T-helper 2 cell (primary cell): ENCODE data around the gene SARDH.

Experiments
- DNase-seq, 5 experiments: peaks; one replicate each; pipeline versions ENCODE4 v3.0.0 to v3.0.0-alpha.2; 2012 to 2022

Gene SARDH

GRCh38 chr9:133642708-133643361 lies 95.3 kb downstream of the SARDH start:
- no peak for DNase-seq

- DNase-seq, result no peak
These were observed 96.1 kb downstream of the SARDH start for GRCh38 chr9:133641861-133642595.

GRCh38 chr9:133641396-133641655 lies 96.8 kb downstream of the SARDH start:
- DNase-seq, result no peak

GRCh38 chr9:133640580-133641395 lies 97.4 kb downstream of the SARDH start:
- DNase-seq, result no peak

- no peak for DNase-seq
These were observed 98.0 kb downstream of the SARDH start for GRCh38 chr9:133640160-133640559.

GRCh38 chr9:133639613-133640012 lies 98.5 kb downstream of the SARDH start:
- no peak for DNase-seq

GRCh38 chr9:133638711-133639110 lies 99.4 kb downstream of the SARDH start:
- no peak for DNase-seq

- DNase-seq, result no peak
These were observed 100.1 kb downstream of the SARDH start for GRCh38 chr9:133638076-133638475.

- DNase-seq, result no peak
These were observed 100.6 kb downstream of the SARDH start for GRCh38 chr9:133637451-133638055.

- DNase-seq, result no peak
These were observed 101.2 kb downstream of the SARDH start for GRCh38 chr9:133636902-133637301.

- no peak for DNase-seq
These were observed 102.3 kb downstream of the SARDH start, which contains the start of gene DBH for GRCh38 chr9:133635533-133636531. TSS of gene DBH (plus strand) at chr9:133636363. CDS start at chr9:133636372, 9 bp downstream.

GRCh38 chr9:133635098-133635497 lies 103.1 kb downstream of the SARDH start:
- DNase-seq, result no peak

- DNase-seq, result no peak
These were observed 104.0 kb downstream of the SARDH start for GRCh38 chr9:133634081-133634691.

- no peak for DNase-seq
These were observed 104.5 kb downstream of the SARDH start for GRCh38 chr9:133633681-133634080.

GRCh38 chr9:133632806-133633680 lies 105.1 kb downstream of the SARDH start:
- no peak for DNase-seq

- DNase-seq, result no peak
These were observed 107.0 kb downstream of the SARDH start for GRCh38 chr9:133631111-133631510.

- DNase-seq, result no peak
These were observed 108.7 kb downstream of the SARDH start for GRCh38 chr9:133629221-133630110.

- DNase-seq, result no peak
These were observed 109.4 kb downstream of the SARDH start for GRCh38 chr9:133628766-133629165.

GRCh38 chr9:133627341-133627740 lies 110.8 kb downstream of the SARDH start:
- no peak for DNase-seq
